CD4-positive, alpha-beta T cell treated with Interleukin-4 for 4 hours (primary cell): Measurements from ENCODE around the gene BIRC3.

ENCODE experiments used
- DNase-seq: peaks from one replicate; pipeline ENCODE4 v3.0.0-alpha.2; 2020

BIRC3 gene

GRCh38 chr11:102317099-102317767 lies at the start of gene BIRC3:
BIRC3 (plus strand) TSS chr11:102317484; CDS start chr11:102324510, 7,026 bp downstream.
- peak; percentile 99 for DNase-seq

DNA sequence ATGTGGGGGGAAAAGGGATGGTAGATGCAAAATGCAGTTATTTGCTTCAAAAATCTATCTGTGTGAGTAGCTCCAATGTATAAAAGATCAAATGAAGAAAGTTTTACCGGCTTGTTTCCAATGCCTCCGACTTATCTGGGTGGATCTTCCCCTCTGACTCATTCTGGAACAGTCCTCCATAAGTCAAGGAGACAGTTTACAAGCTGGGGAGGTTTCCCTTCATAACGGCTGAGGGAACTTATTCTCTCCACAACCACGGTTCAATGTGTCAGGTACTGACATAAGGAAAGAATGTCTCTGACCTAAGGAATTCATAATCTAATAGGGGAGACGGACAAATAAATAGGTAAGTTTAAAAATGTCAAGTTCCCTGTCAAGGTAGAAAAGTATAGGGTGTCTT lies 49.7 kb upstream of the BIRC3 start:
- no peak for DNase-seq

DNA sequence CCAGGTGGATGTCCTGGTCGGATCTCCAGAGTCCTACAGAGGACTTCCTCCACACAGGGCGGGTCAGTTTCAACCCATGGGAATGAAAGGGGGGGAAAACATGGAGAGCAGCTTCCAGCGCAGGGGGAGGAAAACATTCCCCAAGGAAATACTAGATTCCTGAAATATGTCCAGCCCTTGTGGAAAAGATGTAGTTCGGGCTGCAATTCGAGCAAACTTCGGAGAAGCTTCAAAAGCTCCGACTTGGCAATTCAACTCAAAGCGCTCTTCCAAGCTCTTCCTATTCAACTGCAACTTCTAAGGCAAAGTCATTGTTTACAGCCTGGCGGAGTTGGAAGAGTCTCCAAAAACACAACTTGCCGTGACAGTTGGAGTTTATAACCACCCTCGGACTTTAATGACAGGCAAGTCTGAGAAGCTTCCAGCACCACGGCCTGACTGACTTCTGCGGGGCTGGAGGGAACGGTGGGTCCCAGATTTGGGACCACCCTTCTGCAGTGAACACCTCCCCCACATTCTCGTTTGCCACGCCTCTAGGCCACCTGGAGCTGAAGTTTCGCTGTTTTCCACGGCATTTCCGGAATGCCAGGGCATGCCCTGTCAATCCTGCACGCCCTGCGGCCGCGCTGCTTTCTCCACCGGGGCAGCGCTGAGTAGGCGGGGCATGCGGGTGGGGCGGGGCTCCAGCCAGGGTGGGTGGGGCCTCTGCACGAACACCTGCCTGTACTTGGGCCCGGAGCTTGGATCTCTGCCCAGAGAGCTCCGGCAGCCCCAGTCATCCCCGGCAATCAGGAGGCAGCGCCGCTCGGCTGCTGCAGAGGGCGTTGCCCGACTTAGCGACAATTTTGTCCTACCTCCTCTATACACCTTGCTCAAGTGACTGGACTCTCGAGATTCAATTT lies 49.0 kb upstream of the BIRC3 start:
- peak; percentile 87 for DNase-seq

DNA sequence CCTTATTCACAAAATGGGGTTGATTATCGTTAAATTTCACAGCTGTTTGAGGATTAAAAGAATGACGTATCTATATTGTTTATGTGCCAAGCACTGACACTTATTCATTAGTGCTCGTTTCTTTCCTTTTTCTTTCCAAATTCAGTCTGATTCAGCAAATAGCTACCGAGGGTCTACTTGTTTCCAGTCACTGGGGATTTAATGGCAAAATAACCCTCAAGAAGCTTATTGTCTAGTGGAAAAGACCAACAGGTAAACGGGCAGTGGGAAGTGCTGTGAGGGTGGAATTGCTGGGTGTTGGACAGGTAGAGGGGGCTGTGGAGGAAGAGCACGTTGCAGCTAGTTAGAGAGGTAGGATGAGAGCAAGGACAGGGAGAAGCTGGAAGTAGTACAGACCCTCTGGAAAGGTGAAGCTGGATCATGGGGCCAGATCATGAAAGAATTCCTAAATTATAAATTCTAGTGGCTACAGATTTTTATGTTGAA lies 48.3 kb upstream of the BIRC3 start:
- no peak for DNase-seq

DNA sequence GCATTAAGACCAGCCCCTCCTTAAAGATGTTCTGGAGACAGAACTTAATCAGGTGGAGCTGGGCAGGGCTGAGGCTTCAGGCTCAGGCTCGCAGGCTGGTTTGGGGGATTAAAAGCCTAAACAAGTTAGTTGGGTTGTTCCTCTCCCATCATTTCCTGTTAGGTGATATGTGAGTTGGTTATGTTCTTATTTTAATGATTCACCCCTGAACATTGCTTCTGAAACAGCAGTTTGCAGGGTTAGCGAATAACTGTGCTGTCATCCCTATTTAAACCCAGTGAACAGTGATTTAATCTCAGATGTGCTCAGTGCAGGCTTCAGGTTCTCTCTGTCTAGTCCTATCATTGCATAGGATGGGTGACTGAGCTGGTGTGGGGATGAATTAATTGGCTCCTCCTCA lies 47.4 kb upstream of the BIRC3 start:
- DNase-seq = no peak

DNA sequence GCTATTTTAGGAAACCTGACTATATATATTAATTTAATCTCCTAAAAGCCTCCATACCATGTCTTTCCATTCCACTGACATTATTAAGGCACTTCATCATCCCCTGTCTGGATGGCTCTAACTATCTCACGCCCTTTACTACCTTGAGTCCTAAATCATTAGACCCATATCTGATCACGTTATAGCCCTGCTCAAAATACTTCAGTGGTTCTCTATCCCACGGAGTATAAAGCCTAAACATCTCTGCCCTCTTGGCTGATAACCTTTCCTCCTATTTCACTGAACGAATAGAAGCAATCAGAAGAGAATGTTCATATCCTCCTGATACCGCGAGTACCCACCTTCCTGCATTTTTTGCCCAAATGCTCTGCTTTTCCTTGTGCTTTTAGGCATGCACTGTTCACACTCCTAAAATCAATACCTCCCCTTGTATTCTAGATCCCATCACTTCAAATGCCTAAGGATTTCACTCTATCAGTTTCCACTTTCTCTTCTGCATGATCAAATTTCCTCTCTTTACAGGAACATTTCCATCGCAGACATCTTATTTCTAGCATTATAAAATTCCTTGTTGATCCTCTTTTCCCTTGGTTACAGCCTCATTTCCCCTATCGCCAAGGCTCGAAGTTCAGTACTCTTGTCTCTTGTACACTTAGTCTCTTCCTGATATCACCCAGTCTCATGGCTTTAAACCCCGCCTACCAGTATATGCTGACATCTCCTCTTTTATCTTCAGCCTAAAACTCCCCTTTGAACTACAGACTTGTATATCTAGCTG lies 45.0 kb upstream of the BIRC3 start:
- DNase-seq = no peak

GRCh38 chr11:102274628-102275027 lies 42.7 kb upstream of the BIRC3 start:
- no peak for DNase-seq

- no peak for DNase-seq
Observed at GRCh38 chr11:102276362-102276761, 40.9 kb upstream of the BIRC3 start.

GRCh38 chr11:102276783-102277182 lies 40.5 kb upstream of the BIRC3 start:
- DNase-seq = no peak

- no peak for DNase-seq
Observed at GRCh38 chr11:102279641-102280170, 37.6 kb upstream of the BIRC3 start.

GRCh38 chr11:102280245-102280833 lies 36.9 kb upstream of the BIRC3 start:
- DNase-seq = no peak

GRCh38 chr11:102283116-102283485 lies 34.2 kb upstream of the BIRC3 start:
- DNase-seq = no peak

GRCh38 chr11:102284008-102284407 lies 33.3 kb upstream of the BIRC3 start:
- DNase-seq = no peak

- DNase-seq = no peak
Observed at GRCh38 chr11:102286292-102286691, 31.0 kb upstream of the BIRC3 start.

- DNase-seq = peak; percentile 77
Observed at GRCh38 chr11:102287964-102288724, 29.1 kb upstream of the BIRC3 start.

DNA sequence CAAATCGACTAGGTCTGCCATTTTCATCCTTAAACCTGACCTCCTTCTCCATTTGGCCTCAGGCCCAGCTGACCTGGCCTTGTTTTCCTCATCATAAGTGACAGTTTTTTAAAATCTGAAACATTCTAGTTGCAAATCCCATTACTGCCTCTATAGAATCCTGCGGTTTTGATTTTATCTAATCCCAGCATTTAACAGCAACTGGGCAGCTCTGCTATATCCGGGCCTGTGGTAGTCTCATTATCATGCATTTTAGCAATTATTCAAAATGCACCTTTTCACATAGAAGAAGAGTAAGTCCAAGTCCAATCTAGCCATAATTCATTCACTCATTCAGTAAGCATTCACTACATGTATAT lies 28.6 kb upstream of the BIRC3 start:
- no peak for DNase-seq

- DNase-seq = no peak
Observed at GRCh38 chr11:102289592-102289991, 27.7 kb upstream of the BIRC3 start.

- DNase-seq = no peak
Observed at GRCh38 chr11:102291831-102292230, 25.5 kb upstream of the BIRC3 start.

DNA sequence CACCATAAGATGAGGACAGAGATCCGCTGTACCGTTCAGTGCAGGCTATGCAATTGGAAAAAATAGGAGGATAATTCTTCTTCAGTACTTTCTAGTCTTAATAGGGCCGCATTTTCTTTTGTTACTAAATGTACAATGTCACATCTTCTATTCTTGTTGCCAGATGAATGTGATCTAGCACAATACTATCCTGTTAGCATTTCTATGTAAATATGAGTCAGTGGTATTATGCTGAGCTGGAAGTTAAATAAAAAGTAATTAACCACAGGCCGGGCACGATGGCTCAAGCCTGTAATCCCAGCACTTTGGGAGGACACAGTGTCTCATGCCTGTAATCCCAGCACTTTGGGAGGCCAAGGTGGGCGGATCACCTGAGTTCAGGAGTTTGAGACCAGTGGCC lies 24.4 kb upstream of the BIRC3 start:
- no peak for DNase-seq

DNA sequence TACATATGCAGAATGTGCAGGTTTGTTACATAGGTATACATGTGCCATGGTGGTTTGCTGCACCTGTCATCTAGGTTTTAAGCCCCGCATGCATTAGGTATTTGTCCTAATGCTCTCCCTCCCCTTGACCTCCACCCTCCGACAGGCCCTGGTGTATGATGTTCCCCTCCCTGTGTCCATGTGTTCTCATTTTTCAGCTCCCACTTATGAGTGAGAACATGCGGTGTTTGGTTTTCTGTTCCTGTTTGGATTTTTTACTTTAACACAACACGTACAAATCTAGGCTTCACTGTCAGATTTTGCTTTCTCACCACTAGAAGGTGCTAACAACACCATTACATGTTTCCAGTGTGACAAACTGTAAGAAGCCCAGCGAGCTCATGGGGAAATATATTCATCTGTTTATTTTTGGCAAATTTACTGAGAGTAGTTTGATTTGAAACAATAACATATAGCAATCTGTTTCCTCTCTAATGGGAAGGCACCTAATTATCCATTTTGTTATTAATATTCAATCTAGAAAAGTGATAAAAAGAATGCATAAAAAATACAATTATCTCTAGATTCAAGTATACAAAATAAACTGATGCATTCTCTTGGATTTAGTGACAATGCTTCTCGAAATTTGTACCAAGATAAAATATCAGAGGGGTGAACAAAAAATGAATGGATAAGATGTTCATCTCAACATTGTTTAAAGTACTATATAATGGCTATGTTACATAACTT lies 23.2 kb upstream of the BIRC3 start:
- DNase-seq = peak; percentile 82

GRCh38 chr11:102295045-102295444 lies 22.2 kb upstream of the BIRC3 start:
- DNase-seq = no peak
